Fibroblast of skin of left biceps (primary cell): ENCODE measurements around the gene CTNND2.

ENCODE experiments used
- DNase-seq, 2 experiments: peaks; one replicate each; pipeline ENCODE4 v3.0.0-alpha.2; 2013; ENCODE audit warnings: low read depth in 2 of 2

CTNND2 gene

GRCh38 chr5:11387382-11387781 lies 516.9 kb downstream of the CTNND2 start:
- no peak for DNase-seq

- no peak for DNase-seq
These were observed 517.8 kb downstream of the CTNND2 start for GRCh38 chr5:11386398-11386797.

GRCh38 chr5:11385901-11386293 lies 518.3 kb downstream of the CTNND2 start:
- no peak for DNase-seq

GRCh38 chr5:11385251-11385900 lies 518.9 kb downstream of the CTNND2 start:
- no peak for DNase-seq

- DNase-seq, result no peak
These were observed 519.6 kb downstream of the CTNND2 start for GRCh38 chr5:11384441-11385250.

- no peak for DNase-seq
These were observed 520.6 kb downstream of the CTNND2 start for GRCh38 chr5:11383506-11384095.

- no peak for DNase-seq
These were observed 525.8 kb downstream of the CTNND2 start for GRCh38 chr5:11378461-11378860.

GRCh38 chr5:11377896-11378295 lies 526.4 kb downstream of the CTNND2 start:
- DNase-seq, result no peak

- no peak for DNase-seq
These were observed 532.1 kb downstream of the CTNND2 start for GRCh38 chr5:11372191-11372590.

GRCh38 chr5:11371021-11371420 lies 533.2 kb downstream of the CTNND2 start:
- DNase-seq, result no peak

- DNase-seq, result no peak
These were observed 539.7 kb downstream of the CTNND2 start for GRCh38 chr5:11364531-11364930.

GRCh38 chr5:11363631-11364178 lies 540.5 kb downstream of the CTNND2 start:
- DNase-seq, result no peak

- DNase-seq, result no peak
These were observed 542.5 kb downstream of the CTNND2 start for GRCh38 chr5:11361768-11362167.

- no peak for DNase-seq
These were observed 546.3 kb downstream of the CTNND2 start for GRCh38 chr5:11357928-11358327.

GRCh38 chr5:11355491-11355890 lies 548.8 kb downstream of the CTNND2 start:
- no peak for DNase-seq

- DNase-seq, result no peak
These were observed 557.9 kb downstream of the CTNND2 start for GRCh38 chr5:11346336-11346735.

GRCh38 chr5:11335881-11336760 lies 568.1 kb downstream of the CTNND2 start:
- no peak for DNase-seq

GRCh38 chr5:11334404-11334803 lies 569.8 kb downstream of the CTNND2 start:
- DNase-seq, result no peak

- no peak for DNase-seq
These were observed 574.6 kb downstream of the CTNND2 start for GRCh38 chr5:11329679-11330078.

GRCh38 chr5:11324521-11325289 lies 579.5 kb downstream of the CTNND2 start:
- no peak for DNase-seq

- no peak for DNase-seq
These were observed 580.5 kb downstream of the CTNND2 start for GRCh38 chr5:11323761-11324160.
